Erythroblast (primary cell): ENCODE data around the gene LIN52.
A peak's percentile ranks its signal among the peaks of the same experiment; 100 is the strongest.
"Not testable (repeated sequence)": the region's sequence is repeated elsewhere in the genome, so short reads cannot be mapped to it uniquely, and the experiment has no call there.

Experiments used
- DNase-seq, 2 experiments: peaks; one replicate each; lab custom pipeline; 2025; lab: John Stamatoyannopoulos, UW
- GATA1 ChIP-seq: IDR thresholded peaks from 2 replicates; pipeline ENCODE4 v1.6.1; 2011; ENCODE audit warnings: low read depth, mild to moderate bottlenecking, control low read depth, low read length, moderate library complexity
- POLR2A ChIP-seq: IDR thresholded peaks from 2 replicates; pipeline ENCODE4 v1.6.1; 2011; ENCODE audit warnings: mild to moderate bottlenecking, low read length

LIN52 gene

DNA sequence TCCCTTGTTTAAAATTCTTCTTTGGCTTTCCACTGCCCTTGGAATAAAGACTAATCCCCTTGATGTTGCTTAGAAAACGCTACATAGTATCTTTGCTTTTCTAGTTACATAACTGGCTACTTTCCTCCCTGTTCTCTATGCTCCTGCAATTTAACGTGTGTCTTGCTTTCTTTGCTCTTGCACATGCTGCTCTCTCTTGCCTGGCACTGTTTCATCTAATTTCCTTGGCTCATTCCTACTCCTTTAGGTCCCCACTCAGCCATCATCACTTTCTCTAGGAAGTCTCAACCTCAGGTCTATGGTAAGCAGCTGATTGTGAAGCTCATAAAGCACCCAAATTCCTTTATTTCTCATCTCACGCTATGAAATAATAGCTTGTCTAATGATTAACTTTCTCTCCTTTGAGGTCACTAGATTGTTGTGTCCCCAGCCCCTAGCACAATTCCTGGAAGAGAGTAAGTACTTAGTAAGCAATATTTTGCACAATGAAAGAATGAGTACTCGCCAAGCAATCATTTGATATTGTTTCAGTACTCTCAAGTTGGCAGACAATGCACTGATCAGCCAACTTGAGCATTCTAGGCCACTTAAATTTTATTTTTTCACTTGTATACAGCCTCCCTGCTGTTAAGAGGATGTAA lies 3.8 kb upstream of the LIN52 start:
- no peak for TF ChIP-seq GATA1
- TF ChIP-seq POLR2A = no peak
- DNase-seq = no peak

DNA sequence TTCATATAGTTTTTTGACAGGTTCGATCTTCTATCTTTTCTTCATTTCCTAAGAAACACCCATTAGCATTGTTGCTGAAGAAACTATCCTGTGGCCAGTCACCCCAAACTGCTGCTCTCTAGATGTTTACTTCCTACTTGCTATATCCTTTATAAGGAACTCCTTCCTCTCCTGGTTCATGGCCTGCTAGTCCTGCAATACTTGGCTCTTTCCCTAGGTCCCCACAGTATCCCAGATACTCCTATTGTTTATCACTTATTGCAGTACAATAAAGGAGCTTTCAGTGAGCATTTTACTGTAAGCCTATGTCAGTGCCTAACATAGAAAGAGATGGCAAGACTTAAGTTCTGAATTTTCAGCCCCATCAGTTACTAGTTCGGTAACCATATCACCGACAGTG lies 3.3 kb upstream of the LIN52 start:
- TF ChIP-seq GATA1 (no peak), POLR2A (no peak)

DNA sequence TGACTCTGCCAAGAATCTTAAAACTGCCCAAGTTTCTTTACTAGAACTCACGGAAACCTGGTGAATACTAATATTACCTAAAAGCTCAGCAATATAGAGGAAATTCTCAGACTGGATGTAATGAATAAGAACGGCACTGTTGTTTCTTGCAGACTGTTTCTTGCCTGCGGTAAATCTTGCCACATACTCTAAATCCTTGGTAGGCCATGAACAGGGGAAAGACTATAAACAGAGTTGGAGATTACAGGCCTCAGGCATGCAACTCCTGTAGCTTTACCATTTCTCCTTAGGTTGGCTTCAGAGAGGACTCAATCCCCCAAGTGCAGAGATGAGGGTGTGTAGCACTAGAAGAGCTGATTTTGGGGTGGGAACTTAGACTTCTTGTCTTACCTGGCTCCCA lies 1.6 kb upstream of the LIN52 start:
- DNase-seq = peak; percentile 27 to 37

More for the DNA sequence above, 3.3 kb upstream of the LIN52 start:
- no peak for DNase-seq

DNA sequence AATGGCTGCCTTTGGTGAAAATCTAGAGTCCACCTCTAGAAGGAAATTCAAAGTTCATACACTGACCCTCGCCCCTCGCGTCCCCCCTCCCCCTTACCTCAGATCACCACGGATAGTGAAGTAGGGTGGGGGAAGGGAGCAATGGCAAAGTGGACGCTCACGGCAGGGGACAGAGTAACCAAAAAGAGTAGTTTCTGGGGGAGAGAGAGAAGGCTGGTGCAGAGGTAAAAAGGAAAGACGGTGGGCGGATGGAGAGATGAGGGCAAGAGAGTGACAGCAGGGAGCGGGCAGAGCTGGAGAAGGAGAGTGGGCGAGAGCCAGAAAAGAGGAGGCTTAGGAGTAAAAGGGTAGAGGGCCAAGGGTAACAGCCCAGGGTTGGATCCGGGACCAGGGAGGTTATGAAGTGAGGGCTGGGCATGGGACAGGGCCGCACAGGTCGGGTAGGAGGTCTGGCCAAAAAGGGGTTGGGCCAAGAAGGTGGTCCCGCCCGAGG lies 926 bp upstream of the LIN52 start:
- TF ChIP-seq GATA1 (no peak), POLR2A (no peak)
- peak in 1 of 2 experiments; percentile 45 for DNase-seq

More for the DNA sequence above, 1.6 kb upstream of the LIN52 start:
- TF ChIP-seq GATA1 = no peak
- TF ChIP-seq POLR2A = no peak

DNA sequence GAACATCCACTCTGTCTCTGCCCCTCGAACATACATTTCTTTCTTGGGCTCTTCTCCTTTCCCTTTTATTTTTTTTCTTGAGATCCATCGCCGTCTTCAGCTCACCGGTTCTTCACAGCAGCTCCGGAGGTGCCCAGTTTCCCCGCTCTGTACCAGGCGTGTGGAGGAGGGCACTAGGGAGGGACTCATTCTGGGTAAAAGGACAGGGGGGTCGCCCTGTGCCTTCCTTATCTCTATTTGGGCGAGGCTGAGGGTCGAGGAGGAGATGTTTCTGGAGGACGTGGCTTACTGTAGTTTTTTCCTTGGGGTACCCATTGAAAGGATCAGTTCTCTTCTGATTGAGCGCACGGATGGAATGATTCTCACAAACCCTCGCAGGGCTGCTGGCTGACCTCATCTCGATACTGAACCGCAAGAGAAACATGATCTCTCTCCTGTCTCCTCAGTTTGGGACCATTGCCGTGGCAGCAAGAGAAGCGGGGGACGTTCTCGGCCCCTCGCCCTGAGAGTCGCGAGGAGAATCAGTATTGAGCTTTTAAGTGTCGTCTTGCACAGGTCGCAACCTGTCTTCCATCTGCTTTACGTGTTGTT lies 386 bp downstream of the LIN52 start:
- peak; percentile 76 to 79 for DNase-seq

DNA sequence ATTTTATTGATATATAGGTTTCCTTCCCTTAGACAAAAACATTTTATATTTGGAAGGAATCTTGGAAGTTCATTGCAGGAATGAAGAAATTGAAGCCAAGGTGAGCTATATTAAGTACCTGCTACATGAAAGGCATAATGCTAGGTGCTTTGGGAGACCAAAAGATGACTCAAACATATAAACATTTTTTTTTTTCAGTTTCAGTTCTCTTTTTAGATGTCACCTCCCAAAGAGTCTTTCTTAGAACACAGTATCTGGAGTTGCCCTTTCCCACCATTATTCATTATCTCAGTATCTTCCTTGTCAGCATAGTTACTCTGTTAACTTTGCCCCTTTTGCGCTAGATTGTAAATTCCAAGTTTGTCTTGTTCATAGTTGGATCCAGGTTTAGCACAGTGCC lies 1.1 kb downstream of the LIN52 start:
- no peak for TF ChIP-seq POLR2A
- TF ChIP-seq GATA1 = no peak
- peak in 1 of 2 experiments; percentile 36 for DNase-seq

More for the DNA sequence above, 386 bp downstream of the LIN52 start:
- TF ChIP-seq GATA1 = no peak

DNA sequence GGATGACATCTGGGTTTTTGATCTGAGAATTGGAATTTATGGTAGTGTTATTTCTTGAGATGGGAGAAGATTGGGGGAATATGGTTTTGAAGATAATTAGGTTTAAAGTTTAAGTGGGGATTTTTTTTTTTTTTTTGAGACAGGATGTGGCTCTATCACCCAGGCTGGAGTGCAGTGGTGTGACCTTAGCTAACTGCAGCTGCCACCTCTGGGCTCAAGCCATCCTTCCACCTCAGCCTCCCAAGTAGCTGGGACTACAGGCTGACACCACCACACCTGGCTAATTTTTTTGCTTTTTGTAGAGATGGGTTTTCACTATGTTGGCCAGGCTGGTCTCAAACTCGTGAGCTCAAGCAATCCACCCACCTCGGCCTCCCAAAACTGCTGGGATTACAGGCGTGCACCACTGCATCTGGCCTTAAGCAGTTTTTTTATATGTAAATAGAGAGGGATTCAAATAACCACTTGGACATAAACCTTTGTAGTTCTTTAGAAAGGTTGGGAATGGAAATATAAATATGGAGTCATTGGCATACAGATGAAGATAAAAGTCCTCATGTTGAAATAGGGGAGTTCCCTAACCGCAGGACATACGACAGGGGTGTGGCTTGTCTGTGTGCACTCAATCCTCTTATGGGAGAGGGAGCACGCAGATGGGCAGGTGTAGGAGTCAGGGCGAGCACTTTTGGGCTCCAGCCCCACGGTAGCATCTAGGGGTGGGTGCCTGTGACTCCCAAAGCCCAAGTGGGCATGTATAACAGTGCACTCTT lies 4.7 kb downstream of the LIN52 start:
- peak; percentile 49 to 53 for DNase-seq

DNA sequence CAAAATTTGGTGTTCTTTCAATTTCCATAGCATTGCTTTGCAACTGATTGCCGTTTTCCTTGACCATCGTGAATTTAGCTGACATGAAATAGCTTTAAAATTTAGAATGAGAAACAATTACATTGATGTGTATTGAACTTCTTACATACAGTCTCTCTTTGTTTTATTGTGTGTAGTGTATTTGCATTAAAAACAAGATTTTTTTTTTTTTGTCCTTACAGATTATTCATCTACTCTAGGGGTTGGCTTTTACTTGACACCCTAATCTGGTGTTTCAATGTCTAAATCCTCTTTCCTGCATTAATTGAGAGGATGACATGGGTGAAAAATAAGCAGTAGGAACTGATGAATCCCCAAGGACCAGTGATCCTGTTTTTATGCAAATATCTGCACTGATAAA lies 20.6 kb downstream of the LIN52 start:
- TF ChIP-seq GATA1 = no peak
- TF ChIP-seq POLR2A = no peak
- no peak for DNase-seq

More for the DNA sequence above, 4.7 kb downstream of the LIN52 start:
- TF ChIP-seq POLR2A (no peak), GATA1 (no peak)

DNA sequence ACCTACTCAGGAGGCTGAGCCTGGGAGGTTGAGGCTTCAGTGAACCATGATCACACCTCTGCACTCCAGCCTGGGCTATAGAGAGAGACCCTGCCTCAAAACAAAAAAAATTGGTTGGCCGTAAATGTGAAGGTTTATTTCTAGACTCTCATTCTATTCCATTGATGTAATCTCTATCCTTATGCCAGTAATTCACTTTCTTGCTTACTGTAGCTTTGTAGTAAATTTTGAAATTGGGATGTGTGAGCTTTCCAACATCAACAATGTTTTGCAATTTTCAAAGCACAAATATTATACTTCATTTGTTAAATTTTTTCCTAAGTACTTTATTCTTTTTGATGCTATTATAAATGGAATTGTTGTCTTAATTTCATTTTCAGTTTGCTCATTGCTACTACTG lies 24.6 kb downstream of the LIN52 start:
- TF ChIP-seq POLR2A (no peak), GATA1 (no peak)
- DNase-seq = no peak

DNA sequence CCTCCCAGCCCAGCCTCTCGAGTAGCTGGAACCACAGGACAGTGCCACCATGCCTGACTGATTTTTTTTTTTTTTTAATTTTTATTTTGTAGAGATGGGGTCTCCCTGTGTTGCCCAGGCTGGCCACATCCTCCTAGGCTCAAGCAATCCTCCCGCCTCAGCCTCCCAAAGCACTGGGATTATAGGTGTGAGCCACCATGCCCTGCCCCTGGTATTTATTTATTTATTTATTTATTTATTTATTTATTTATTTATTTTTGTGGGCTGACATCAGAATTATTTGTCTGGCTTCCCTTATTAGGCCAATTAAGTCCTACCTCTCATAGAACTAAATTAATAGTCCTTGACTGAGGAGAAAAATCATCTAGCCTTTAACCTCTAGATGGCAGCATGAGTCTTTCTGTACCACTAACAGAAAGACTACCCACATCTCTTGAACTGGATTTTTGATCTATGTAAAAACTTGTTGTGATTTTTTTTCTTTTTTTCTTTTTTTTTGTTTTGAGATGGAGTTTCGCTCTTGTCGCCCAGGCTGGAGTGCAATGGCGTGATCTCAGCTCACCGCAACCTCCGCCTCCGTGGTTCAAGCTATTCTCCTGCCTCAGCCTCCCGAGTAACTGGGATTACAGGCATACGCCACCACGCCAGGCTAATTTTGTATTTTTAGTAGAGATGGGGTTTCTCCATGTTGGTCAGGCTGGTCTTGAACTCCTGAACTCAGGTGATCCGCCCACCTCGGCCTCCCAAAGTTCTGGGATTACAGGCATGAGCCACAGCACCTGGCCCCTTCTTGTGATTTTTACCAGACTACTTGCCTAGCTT lies 26.9 kb downstream of the LIN52 start:
- peak; percentile 66 to 80 for DNase-seq

DNA sequence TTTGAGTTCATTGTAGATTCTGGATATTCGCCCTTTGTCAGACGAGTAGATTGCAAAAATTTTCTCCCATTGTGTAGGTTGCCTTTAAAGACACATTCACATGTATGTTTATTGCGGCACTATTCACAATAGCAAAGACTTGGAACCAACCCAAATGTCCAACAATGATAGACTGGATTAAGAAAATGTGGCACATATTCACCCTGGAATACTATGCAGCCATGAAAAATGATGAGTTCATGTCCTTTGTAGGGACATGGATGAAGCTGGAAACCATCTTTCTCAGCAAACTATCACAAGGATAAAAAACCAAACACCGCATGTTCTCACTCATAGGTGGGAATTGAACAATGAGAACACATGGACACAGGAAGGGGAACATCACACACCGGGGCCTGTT lies 40.7 kb downstream of the LIN52 start:
- not testable (repeated sequence) for DNase-seq

DNA sequence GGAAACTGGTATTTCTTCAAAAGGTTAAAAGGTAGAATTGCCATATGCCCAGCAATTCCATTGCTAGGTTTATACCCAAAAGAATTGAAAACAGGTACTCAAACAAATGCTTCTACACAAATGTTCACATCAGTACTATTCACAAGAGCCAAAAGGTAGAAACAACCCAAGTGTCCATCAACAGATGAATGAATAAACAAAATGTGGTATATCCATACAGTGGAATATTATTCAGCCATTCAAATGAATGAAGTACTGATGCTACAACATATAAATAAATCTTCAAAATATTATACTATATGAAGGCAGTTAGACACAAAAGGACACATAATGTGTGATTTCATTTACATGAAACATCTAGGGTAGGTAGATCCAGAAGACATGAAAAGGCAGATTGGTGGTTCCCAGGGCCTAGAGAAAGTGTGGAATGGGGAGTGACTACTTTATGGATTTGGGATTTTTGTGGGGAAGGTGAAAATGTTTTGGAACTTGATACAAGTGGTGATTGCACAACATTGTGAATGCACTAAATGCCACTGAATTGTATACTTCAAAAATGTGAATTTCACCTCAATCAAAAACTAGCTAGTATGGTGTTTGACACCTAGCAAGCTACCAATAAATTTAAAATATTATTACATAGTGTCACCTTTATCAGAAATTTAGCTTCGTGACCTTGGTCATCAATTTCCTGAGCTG lies 41.7 kb downstream of the LIN52 start:
- TF ChIP-seq POLR2A = no peak
- TF ChIP-seq GATA1 = no peak
- DNase-seq = no peak

DNA sequence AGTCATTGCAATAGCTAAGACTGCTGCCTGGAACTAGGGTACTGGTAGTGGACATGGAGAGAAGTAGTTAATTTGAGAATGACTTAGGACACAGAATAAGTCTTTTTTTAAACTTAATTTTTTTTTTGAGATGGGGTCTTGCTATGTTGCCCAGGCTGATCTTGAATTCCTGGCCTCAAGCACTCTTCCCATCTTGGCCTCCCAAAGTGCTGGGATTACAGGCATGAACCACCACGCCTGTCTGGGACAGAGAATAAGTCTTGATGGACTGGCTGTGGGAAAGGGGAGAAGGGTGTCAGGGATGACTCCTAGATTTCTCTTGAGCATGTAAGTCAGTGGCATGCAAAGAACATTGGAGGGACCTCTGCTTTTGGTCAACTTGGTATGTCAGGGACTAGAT lies 42.9 kb downstream of the LIN52 start:
- TF ChIP-seq GATA1 = no peak
- TF ChIP-seq POLR2A = no peak
- no peak for DNase-seq
